ENCODE data around the gene GALNT8. TPM values are rescaled to one million over a fixed set of nuclear protein-coding genes. Genes with fewer than 3 reads are reported as not detected.

The GALNT8 gene
- total RNA-seq, 1 donor from 2014 or later = 1.4 TPM

GRCh38 chr12:4786795-4787194, 66.6 kb downstream of the GALNT8 start:
- Mint-ChIP-seq H3K4me1 (ENCODE audit: low read depth) (no peaks in the 10 kb centered on the region), H3K4me3 (ENCODE audit: unreplicated experiment) (no peak overlapping the region), H3K9me3 (ENCODE audit: low read depth) (peaks cover 17% of the 10 kb centered on the region), H3K36me3 (ENCODE audit: low read depth) (no peaks in the 10 kb centered on the region), H3K27me3 (ENCODE audit: low read depth) (peaks cover 2% of the 10 kb centered on the region), H3K27ac (ENCODE audit: unreplicated experiment) (no peak overlapping the region)
- no peak for TF ChIP-seq CTCF (IDR thresholded peaks at IDR 0.05)
- DNase-seq (ENCODE audit: low spot score) = no peak

- peaks cover 4% of the 10 kb centered on the region for H3K27me3 Mint-ChIP-seq (ENCODE audit: low read depth)
- TF ChIP-seq CTCF (IDR thresholded peaks at IDR 0.05) = no peak
- peaks cover 19% of the 10 kb centered on the region for H3K9me3 Mint-ChIP-seq (ENCODE audit: low read depth)
- no peak overlapping the region for H3K4me3 Mint-ChIP-seq (ENCODE audit: unreplicated experiment)
- DNase-seq (ENCODE audit: low spot score) = no peak
- no peaks in the 10 kb centered on the region for H3K36me3 Mint-ChIP-seq (ENCODE audit: low read depth)
- H3K4me1 Mint-ChIP-seq (ENCODE audit: low read depth) = no peaks in the 10 kb centered on the region
- H3K27ac Mint-ChIP-seq (ENCODE audit: unreplicated experiment) = no peak overlapping the region
Observed at GRCh38 chr12:4787965-4788364, 67.8 kb downstream of the GALNT8 start.

DNA sequence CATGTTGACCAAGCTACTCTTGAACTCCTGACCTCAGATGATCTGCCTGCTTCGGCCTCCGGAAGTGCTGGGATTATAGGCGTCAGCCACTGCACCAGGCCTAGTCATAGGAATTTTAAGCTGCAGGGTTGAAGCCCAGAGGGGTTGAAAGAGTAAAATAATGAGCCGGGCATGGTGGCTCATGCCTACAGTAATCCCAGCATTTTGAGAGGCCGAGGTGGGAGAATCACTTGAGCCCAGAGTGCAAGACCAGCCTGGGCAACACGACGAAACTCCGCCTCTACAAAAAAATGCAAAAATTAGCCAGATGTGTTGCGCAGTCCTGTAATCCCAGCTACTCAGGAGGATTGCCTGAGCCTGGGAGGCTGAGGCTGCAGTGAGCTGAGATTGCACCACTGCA, 69.6 kb downstream of the GALNT8 start:
- TF ChIP-seq CTCF (IDR thresholded peaks at IDR 0.05) = no peak
- H3K4me3 Mint-ChIP-seq (ENCODE audit: unreplicated experiment) = no peak overlapping the region
- H3K9me3 Mint-ChIP-seq (ENCODE audit: low read depth) = peaks cover 10% of the 10 kb centered on the region
- no peaks in the 10 kb centered on the region for H3K4me1 Mint-ChIP-seq (ENCODE audit: low read depth)
- H3K36me3 Mint-ChIP-seq (ENCODE audit: low read depth) = no peaks in the 10 kb centered on the region
- H3K27ac Mint-ChIP-seq (ENCODE audit: unreplicated experiment) = no peak overlapping the region
- DNase-seq (ENCODE audit: low spot score) = no peak
- H3K27me3 Mint-ChIP-seq (ENCODE audit: low read depth) = peaks cover 4% of the 10 kb centered on the region

DNA sequence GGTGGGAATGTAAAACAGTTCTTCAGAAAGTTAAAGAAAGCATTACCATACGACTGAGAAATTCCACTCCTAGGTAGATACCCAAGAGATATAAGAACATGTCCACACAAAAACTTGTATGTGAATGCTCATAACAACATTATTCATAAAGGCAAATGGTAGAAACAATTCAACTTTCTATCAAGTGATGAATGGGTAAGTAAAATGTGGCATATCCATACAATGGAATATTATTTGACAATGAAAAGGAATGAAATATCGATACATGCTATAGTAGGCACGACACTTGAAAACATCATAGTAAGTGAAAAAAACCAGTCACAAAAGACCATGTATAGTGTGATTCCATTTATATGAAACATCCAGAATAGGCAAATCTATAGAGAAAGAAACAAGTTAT, 71.3 kb downstream of the GALNT8 start:
- DNase-seq (ENCODE audit: low spot score) = no peak
- H3K36me3 Mint-ChIP-seq (ENCODE audit: low read depth) = no peaks in the 10 kb centered on the region
- TF ChIP-seq CTCF (IDR thresholded peaks at IDR 0.05) = no peak
- H3K4me1 Mint-ChIP-seq (ENCODE audit: low read depth) = no peaks in the 10 kb centered on the region
- H3K9me3 Mint-ChIP-seq (ENCODE audit: low read depth) = peaks cover 9% of the 10 kb centered on the region
- no peak overlapping the region for H3K27ac Mint-ChIP-seq (ENCODE audit: unreplicated experiment)
- peaks cover 9% of the 10 kb centered on the region for H3K27me3 Mint-ChIP-seq (ENCODE audit: low read depth)
- H3K4me3 Mint-ChIP-seq (ENCODE audit: unreplicated experiment) = no peak overlapping the region

DNA sequence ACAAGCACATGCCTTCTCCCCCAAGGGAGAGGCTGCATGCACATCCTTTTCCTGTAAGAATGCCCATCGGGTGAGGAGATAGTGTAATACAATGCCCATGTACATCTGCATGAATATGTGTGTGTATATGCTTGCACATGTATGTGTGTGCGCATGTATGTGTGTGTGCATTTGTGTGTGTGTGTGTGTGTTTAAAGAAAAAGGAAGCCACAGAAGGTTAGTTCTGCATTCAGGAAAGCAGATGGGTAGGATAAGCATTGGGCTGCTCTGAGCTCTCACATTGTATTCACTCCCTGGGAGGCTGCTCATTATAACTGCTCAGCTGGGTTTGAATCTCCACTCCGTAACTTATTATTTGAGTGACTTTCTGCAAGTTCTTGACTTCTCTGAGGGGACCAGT, 74.3 kb downstream of the GALNT8 start:
- H3K36me3 Mint-ChIP-seq (ENCODE audit: low read depth) = no peaks in the 10 kb centered on the region
- no peak for TF ChIP-seq CTCF (IDR thresholded peaks at IDR 0.05)
- no peak overlapping the region for H3K4me3 Mint-ChIP-seq (ENCODE audit: unreplicated experiment)
- H3K9me3 Mint-ChIP-seq (ENCODE audit: low read depth) = peaks cover 9% of the 10 kb centered on the region
- no peaks in the 10 kb centered on the region for H3K4me1 Mint-ChIP-seq (ENCODE audit: low read depth)
- no peak overlapping the region for H3K27ac Mint-ChIP-seq (ENCODE audit: unreplicated experiment)
- peaks cover 34% of the 10 kb centered on the region for H3K27me3 Mint-ChIP-seq (ENCODE audit: low read depth)
- DNase-seq (ENCODE audit: low spot score) = no peak

Data from chondrocyte (in vitro differentiated cells).